Measurements from ENCODE around the gene MIP.

DNA sequence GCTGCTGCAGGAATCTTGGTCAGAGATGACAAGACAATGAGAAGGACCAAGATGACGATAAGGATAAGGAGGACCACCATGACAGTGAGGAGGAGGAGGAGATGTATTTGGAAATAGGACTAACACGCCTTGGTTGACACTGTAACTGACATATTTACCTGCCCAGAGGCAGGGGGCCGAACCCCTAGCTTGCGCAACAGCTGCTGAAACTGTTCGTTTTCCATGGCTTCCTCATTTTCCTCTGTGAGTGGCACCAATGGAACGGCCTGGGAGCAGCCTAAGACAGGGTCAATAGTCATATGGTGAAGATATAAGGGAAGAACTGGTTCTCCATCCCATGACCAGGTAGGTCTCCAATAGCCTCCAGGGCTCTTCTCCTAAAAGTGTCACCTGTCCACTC, 34.0 kb downstream of the MIP start:
- TF ChIP-seq CTCF (IDR thresholded peaks at IDR 0.05) (no peak), POLR2A (IDR thresholded peaks at IDR 0.05; ENCODE audit: low read depth) (no peak), EP300 (IDR thresholded peaks at IDR 0.05) (no peak)
